ENCODE results near the gene SPSB4.

DNA sequence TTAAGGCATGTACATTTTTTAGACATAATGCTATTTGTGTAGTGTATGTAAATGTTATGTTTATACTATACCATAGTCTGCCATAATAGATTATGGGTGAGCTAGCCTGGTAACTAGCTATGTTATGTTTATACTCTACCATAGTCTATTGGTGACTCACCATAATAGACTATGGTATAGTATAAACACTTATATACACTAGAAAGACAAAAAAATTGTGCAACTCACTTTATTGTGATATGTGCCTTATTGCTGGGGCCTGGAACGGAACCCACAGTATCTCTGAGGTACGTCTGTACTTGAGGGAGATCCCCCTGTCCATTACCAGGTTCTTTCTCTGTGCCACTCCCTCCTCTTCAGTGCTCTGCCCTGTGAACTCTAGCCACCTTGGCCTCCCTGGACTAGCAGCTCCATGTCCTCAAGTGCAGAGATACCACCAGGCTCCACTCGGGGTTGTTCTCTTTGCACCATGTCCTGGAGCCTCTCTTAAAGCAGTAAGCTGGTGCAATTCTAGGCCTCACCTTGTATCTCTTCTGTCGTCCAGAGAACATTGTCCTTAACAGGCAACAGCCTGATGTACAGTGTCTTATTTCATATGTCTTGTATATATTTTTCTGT is 119.6 kb downstream of the SPSB4 start:
- no peak for TF ChIP-seq ZNF121 (tag by site-specific recombination; IDR thresholded peaks at IDR 0.05)
- no peak for TF ChIP-seq ZNF747 (tag by site-specific recombination; IDR thresholded peaks at IDR 0.05)
- no peak for TF ChIP-seq KLF1 (tag by site-specific recombination; IDR thresholded peaks at IDR 0.05)
- TF ChIP-seq, protein P1, sequence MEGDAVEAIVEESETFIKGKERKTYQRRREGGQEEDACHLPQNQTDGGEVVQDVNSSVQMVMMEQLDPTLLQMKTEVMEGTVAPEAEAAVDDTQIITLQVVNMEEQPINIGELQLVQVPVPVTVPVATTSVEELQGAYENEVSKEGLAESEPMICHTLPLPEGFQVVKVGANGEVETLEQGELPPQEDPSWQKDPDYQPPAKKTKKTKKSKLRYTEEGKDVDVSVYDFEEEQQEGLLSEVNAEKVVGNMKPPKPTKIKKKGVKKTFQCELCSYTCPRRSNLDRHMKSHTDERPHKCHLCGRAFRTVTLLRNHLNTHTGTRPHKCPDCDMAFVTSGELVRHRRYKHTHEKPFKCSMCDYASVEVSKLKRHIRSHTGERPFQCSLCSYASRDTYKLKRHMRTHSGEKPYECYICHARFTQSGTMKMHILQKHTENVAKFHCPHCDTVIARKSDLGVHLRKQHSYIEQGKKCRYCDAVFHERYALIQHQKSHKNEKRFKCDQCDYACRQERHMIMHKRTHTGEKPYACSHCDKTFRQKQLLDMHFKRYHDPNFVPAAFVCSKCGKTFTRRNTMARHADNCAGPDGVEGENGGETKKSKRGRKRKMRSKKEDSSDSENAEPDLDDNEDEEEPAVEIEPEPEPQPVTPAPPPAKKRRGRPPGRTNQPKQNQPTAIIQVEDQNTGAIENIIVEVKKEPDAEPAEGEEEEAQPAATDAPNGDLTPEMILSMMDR (tag by site-specific recombination; IDR thresholded peaks at IDR 0.05): no peak
- TF ChIP-seq ZNF843 (tag by site-specific recombination; IDR thresholded peaks at IDR 0.05): no peak
- TF ChIP-seq, protein P2, sequence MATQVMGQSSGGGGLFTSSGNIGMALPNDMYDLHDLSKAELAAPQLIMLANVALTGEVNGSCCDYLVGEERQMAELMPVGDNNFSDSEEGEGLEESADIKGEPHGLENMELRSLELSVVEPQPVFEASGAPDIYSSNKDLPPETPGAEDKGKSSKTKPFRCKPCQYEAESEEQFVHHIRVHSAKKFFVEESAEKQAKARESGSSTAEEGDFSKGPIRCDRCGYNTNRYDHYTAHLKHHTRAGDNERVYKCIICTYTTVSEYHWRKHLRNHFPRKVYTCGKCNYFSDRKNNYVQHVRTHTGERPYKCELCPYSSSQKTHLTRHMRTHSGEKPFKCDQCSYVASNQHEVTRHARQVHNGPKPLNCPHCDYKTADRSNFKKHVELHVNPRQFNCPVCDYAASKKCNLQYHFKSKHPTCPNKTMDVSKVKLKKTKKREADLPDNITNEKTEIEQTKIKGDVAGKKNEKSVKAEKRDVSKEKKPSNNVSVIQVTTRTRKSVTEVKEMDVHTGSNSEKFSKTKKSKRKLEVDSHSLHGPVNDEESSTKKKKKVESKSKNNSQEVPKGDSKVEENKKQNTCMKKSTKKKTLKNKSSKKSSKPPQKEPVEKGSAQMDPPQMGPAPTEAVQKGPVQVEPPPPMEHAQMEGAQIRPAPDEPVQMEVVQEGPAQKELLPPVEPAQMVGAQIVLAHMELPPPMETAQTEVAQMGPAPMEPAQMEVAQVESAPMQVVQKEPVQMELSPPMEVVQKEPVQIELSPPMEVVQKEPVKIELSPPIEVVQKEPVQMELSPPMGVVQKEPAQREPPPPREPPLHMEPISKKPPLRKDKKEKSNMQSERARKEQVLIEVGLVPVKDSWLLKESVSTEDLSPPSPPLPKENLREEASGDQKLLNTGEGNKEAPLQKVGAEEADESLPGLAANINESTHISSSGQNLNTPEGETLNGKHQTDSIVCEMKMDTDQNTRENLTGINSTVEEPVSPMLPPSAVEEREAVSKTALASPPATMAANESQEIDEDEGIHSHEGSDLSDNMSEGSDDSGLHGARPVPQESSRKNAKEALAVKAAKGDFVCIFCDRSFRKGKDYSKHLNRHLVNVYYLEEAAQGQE (tag by site-specific recombination; IDR thresholded peaks at IDR 0.05): no peak
- TF ChIP-seq, protein P3, sequence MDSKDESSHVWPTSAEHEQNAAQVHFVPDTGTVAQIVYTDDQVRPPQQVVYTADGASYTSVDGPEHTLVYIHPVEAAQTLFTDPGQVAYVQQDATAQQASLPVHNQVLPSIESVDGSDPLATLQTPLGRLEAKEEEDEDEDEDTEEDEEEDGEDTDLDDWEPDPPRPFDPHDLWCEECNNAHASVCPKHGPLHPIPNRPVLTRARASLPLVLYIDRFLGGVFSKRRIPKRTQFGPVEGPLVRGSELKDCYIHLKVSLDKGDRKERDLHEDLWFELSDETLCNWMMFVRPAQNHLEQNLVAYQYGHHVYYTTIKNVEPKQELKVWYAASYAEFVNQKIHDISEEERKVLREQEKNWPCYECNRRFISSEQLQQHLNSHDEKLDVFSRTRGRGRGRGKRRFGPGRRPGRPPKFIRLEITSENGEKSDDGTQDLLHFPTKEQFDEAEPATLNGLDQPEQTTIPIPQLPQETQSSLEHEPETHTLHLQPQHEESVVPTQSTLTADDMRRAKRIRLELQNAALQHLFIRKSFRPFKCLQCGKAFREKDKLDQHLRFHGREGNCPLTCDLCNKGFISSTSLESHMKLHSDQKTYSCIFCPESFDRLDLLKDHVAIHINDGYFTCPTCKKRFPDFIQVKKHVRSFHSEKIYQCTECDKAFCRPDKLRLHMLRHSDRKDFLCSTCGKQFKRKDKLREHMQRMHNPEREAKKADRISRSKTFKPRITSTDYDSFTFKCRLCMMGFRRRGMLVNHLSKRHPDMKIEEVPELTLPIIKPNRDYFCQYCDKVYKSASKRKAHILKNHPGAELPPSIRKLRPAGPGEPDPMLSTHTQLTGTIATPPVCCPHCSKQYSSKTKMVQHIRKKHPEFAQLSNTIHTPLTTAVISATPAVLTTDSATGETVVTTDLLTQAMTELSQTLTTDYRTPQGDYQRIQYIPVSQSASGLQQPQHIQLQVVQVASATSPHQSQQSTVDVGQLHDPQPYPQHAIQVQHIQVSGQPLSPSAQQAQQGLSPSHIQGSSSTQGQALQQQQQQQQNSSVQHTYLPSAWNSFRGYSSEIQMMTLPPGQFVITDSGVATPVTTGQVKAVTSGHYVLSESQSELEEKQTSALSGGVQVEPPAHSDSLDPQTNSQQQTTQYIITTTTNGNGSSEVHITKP (tag by site-specific recombination; IDR thresholded peaks at IDR 0.05): no peak
- no peak for TF ChIP-seq FEZF1 (tag by site-specific recombination; IDR thresholded peaks at IDR 0.05)
- TF ChIP-seq, protein P4, sequence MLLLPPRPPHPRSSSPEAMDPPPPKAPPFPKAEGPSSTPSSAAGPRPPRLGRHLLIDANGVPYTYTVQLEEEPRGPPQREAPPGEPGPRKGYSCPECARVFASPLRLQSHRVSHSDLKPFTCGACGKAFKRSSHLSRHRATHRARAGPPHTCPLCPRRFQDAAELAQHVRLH (tag by site-specific recombination; IDR thresholded peaks at IDR 0.05): no peak
- TF ChIP-seq ZNF785 (tag by site-specific recombination; IDR thresholded peaks at IDR 0.05): no peak
- no peak for TF ChIP-seq ZBTB17 (tag by site-specific recombination; IDR thresholded peaks at IDR 0.05)
- no peak for TF ChIP-seq ZNF311 (tag by site-specific recombination; IDR thresholded peaks at IDR 0.05; ENCODE audit: borderline replicate concordance)
- no peak for TF ChIP-seq ZNF558 (tag by site-specific recombination; IDR thresholded peaks at IDR 0.05)
